ENCODE measurements around the gene IGFBP6.

- TF ChIP-seq CTCF (IDR thresholded peaks at IDR 0.05) = no peak
- no peak for TF ChIP-seq CBFB (CRISPR knock-in tag; IDR thresholded peaks at IDR 0.05; ENCODE audit: low read depth)
- no peak for TF ChIP-seq NR3C1 (CRISPR knock-in tag; conservative IDR thresholded peaks at IDR 0.05; ENCODE audit: low read depth)
- TF ChIP-seq ZBTB21 (CRISPR knock-in tag; IDR thresholded peaks at IDR 0.05; ENCODE audit: borderline replicate concordance) = no peak
- no peak for TF ChIP-seq RELA (CRISPR knock-in tag; IDR thresholded peaks at IDR 0.05; ENCODE audit: borderline replicate concordance)
- TF ChIP-seq OVOL2 (CRISPR knock-in tag; IDR thresholded peaks at IDR 0.05; ENCODE audit: borderline replicate concordance) = no peak
- no peak for TF ChIP-seq ZNF232 (CRISPR knock-in tag; IDR thresholded peaks at IDR 0.05)
- TF ChIP-seq ZNF138 (CRISPR knock-in tag; conservative IDR thresholded peaks at IDR 0.05) = no peak
- no peak for TF ChIP-seq MAX (CRISPR knock-in tag; IDR thresholded peaks at IDR 0.05)
Measured at GRCh38 chr12:53065470-53065869, 32.0 kb upstream of the IGFBP6 start.

Measured in WTC11 (cell line).